Measurements from ENCODE around the gene FOXP1. TPM values are rescaled to one million over a fixed set of nuclear protein-coding genes. Genes with fewer than 3 reads are reported as not detected.

FOXP1 gene
- polyA plus RNA-seq, 1 donor (not counting 4 experiments of a cell fraction or from before 2014, with no cell fraction given), result 14.6 TPM

- Histone ChIP-seq H3K27me3 (ENCODE audit: control insufficient read depth, extremely low read depth, insufficient read depth, low read length) (no peaks in the 10 kb centered on the region), H3K9me1 (ENCODE audit: control insufficient read depth, extremely low read depth, insufficient read depth, low read length) (no peaks in the 10 kb centered on the region), H3K36me3 (ENCODE audit: control insufficient read depth in 2 of 2, extremely low read depth in 1 of 2, insufficient read depth in 2 of 2, low read length in 2 of 2) (no peaks in the 10 kb centered on the region), H3K79me2 (ENCODE audit: control insufficient read depth, insufficient read depth, low read length) (no peaks in the 10 kb centered on the region), H3K4me3 (ENCODE audit: control insufficient read depth in 2 of 3, extremely low read depth in 1 of 3, insufficient read depth in 2 of 3, low read depth in 1 of 3, low read length in 3 of 3) (no peak overlapping the region), H3K4me2 (ENCODE audit: control insufficient read depth, extremely low read depth, insufficient read depth, low read depth, low read length) (no peak overlapping the region), H2AFZ (ENCODE audit: control insufficient read depth, low read length) (no peak overlapping the region), H3K4me1 (ENCODE audit: control insufficient read depth, extremely low read depth, insufficient read depth, low read length) (peaks cover 5% of the 10 kb centered on the region), H4K20me1 (ENCODE audit: control insufficient read depth, extremely low read depth, insufficient read depth, low read length) (no peaks in the 10 kb centered on the region), H3K9ac (ENCODE audit: control insufficient read depth, extremely low read depth, insufficient read depth, low read length) (no peak overlapping the region), H3K9me3 (ENCODE audit: control insufficient read depth, low read depth, low read length) (no peaks in the 10 kb centered on the region), H3K27ac (ENCODE audit: control insufficient read depth, insufficient read depth, low read length) (no peak overlapping the region)
- TF ChIP-seq EZH2 (IDR thresholded peaks at IDR 0.05; ENCODE audit: low read length) (no peak), CTCF (optimal IDR thresholded peaks at IDR 0.05 in 1 of 3, IDR thresholded peaks at IDR 0.05 in 1 of 3, conservative IDR thresholded peaks at IDR 0.05 in 1 of 3; ENCODE audit: extremely low read depth in 1 of 3, insufficient read depth in 2 of 3, low read length in 3 of 3) (no peak)
- FAIRE-seq (no peak), DNase-seq (ENCODE audit: low read depth, low spot score) (no peak)
- dilution Hi-C loops (cut with MboI; ENCODE audit: extremely low pct_ligation_motif_present, low sequenced_read_pairs), result no loop called here
Measured at GRCh38 chr3:71524672-71525071, 58.9 kb downstream of the FOXP1 start.

DNA sequence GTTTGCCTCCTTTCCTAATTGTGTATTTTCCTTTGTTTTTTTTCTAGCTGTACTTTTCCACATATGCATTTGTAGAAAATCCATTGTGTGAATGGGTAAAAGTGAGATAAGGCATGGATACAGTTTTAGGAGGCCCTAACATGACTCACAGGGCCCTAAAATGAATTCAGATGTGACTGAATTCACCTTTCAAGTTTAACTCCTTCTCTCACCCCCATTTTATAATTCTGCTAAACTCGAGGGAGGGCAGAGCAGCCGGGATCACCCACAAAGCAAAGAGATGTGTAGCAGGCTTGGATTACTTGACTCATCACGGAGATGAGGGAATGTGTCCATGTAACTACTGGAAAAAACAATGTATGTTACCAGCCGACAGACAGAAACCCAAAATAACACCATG is 59.9 kb downstream of the FOXP1 start:
- TF ChIP-seq EZH2 (IDR thresholded peaks at IDR 0.05; ENCODE audit: low read length) (no peak), CTCF (optimal IDR thresholded peaks at IDR 0.05 in 1 of 3, IDR thresholded peaks at IDR 0.05 in 1 of 3, conservative IDR thresholded peaks at IDR 0.05 in 1 of 3; ENCODE audit: extremely low read depth in 1 of 3, insufficient read depth in 2 of 3, low read length in 3 of 3) (no peak)
- DNase-seq (ENCODE audit: low read depth, low spot score), result no peak
- no peaks in the 10 kb centered on the region for H3K9me3 ChIP-seq (ENCODE audit: control insufficient read depth, low read depth, low read length)
- H3K9ac ChIP-seq (ENCODE audit: control insufficient read depth, extremely low read depth, insufficient read depth, low read length), result no peak overlapping the region
- dilution Hi-C loops (cut with MboI; ENCODE audit: extremely low pct_ligation_motif_present, low sequenced_read_pairs), result no loop called here
- H3K27ac ChIP-seq (ENCODE audit: control insufficient read depth, insufficient read depth, low read length), result no peak overlapping the region
- H3K36me3 ChIP-seq (ENCODE audit: control insufficient read depth in 2 of 2, extremely low read depth in 1 of 2, insufficient read depth in 2 of 2, low read length in 2 of 2), result no peaks in the 10 kb centered on the region
- no peak overlapping the region for H3K4me3 ChIP-seq (ENCODE audit: control insufficient read depth in 2 of 3, extremely low read depth in 1 of 3, insufficient read depth in 2 of 3, low read depth in 1 of 3, low read length in 3 of 3)
- H3K4me1 ChIP-seq (ENCODE audit: control insufficient read depth, extremely low read depth, insufficient read depth, low read length), result peaks cover 5% of the 10 kb centered on the region
- H3K27me3 ChIP-seq (ENCODE audit: control insufficient read depth, extremely low read depth, insufficient read depth, low read length), result no peaks in the 10 kb centered on the region
- H4K20me1 ChIP-seq (ENCODE audit: control insufficient read depth, extremely low read depth, insufficient read depth, low read length), result no peaks in the 10 kb centered on the region
- H3K4me2 ChIP-seq (ENCODE audit: control insufficient read depth, extremely low read depth, insufficient read depth, low read depth, low read length), result no peak overlapping the region
- H3K9me1 ChIP-seq (ENCODE audit: control insufficient read depth, extremely low read depth, insufficient read depth, low read length), result no peaks in the 10 kb centered on the region
- no peaks in the 10 kb centered on the region for H3K79me2 ChIP-seq (ENCODE audit: control insufficient read depth, insufficient read depth, low read length)
- FAIRE-seq, result no peak
- no peak overlapping the region for H2AFZ ChIP-seq (ENCODE audit: control insufficient read depth, low read length)

All from keratinocyte (primary cell).